Colonic mucosa (tissue), 4 donors: ENCODE data around the gene MDK. TPM values are rescaled to one million over a fixed set of nuclear protein-coding genes. Genes with fewer than 3 reads are reported as not detected.

Experiments used
- DNase-seq: peaks from one replicate; pipeline ENCODE4 v3.0.0-alpha.2; 2020
- H3K27ac ChIP-seq: fragments of 200-600 bp; one replicate; pipeline ENCODE4 v1.8.0; 2021
- H3K27me3 ChIP-seq: fragments of 200-600 bp; one replicate; pipeline ENCODE4 v1.8.0; 2021
- H3K36me3 ChIP-seq: fragments of 200-600 bp; one replicate; pipeline ENCODE4 v1.8.0; 2021
- H3K4me1 ChIP-seq: fragments of 200-600 bp; one replicate; pipeline ENCODE4 v1.8.0; 2021; ENCODE audit warnings: mild to moderate bottlenecking
- H3K4me3 ChIP-seq: fragments of 200-600 bp; one replicate; pipeline ENCODE4 v1.8.0; 2021
- H3K9ac ChIP-seq, 2 donors: one replicate each; pipeline ENCODE4 v1.7.0; 2013; ENCODE audit warnings: control low read depth in 2 of 2, low read depth in 2 of 2, low read length in 2 of 2
- H3K9me3 ChIP-seq: fragments of 200-600 bp; one replicate; pipeline ENCODE4 v1.8.0; 2021
- CTCF ChIP-seq: fragments of 200-600 bp; IDR thresholded peaks from one replicate; pipeline ENCODE4 v1.8.0; 2022; ENCODE audit warnings: antibody characterized with exemption, mild to moderate bottlenecking
- intact Hi-C: fragments of 100-400 bp; cut with DNase I; formaldehyde crosslinking; loops from one replicate; pipeline ENCODE4 v1.14.1; 2022
- total RNA-seq, 2 donors: library from RNA; stranded (reverse); fragmentation: NEBNext Ultra II Directional in 1 of 2; extraction: Animal tissue kit (Norgen Biotek cat#: 25700) in 1 of 2; gene quantifications; one replicate each; pipeline ENCODE4 v1.2.1, GENCODE V29; 2021
- donor health status: healthy.
- donor health status: DM: no; HTN: no; CAD: no.
- donor health status: DM: no; HTN: no; CAD: no.

Gene MDK
- total RNA-seq, 2 donors from 2014 or later, result 80.4 to 98.9 TPM

- H3K4me3 ChIP-seq, result no peak overlapping the region
- DNase-seq, result no peak
- TF ChIP-seq CTCF, result no peak
- H3K27ac ChIP-seq, result no peak overlapping the region
- no peaks in the 10 kb centered on the region for H3K36me3 ChIP-seq
- no peaks in the 10 kb centered on the region for H3K9me3 ChIP-seq
- no peak overlapping the region for H3K9ac ChIP-seq
- intact Hi-C loops, result loop anchor here (5.0 kb wide), 1 partner anchor 129 kb away; no protein-coding TSS in a partner anchor
- peaks cover 3% of the 10 kb centered on the region for H3K4me1 ChIP-seq
- no peaks in the 10 kb centered on the region for H3K27me3 ChIP-seq
Measured at GRCh38 chr11:46366260-46366659, 15.2 kb upstream of the MDK start.

GRCh38 chr11:46366661-46367161, 14.8 kb upstream of the MDK start:
- Histone ChIP-seq H3K4me3 (no peak overlapping the region), H3K27me3 (no peaks in the 10 kb centered on the region), H3K9me3 (no peaks in the 10 kb centered on the region), H3K27ac (no peak overlapping the region), H3K4me1 (peaks cover under 1% of the 10 kb centered on the region), H3K9ac (no peak overlapping the region), H3K36me3 (no peaks in the 10 kb centered on the region)
- no peak for DNase-seq
- intact Hi-C loops, result loop anchor here (5.0 kb wide), 1 partner anchor 129 kb away; no protein-coding TSS in a partner anchor
- no peak for TF ChIP-seq CTCF

- peak; percentile 77 for DNase-seq
- Histone ChIP-seq H3K27ac (no peak overlapping the region), H3K4me3 (no peak overlapping the region), H3K36me3 (no peaks in the 10 kb centered on the region), H3K4me1 (no peaks in the 10 kb centered on the region), H3K9me3 (no peaks in the 10 kb centered on the region), H3K9ac (peak overlapping the region in 1 of 2 donors; percentile 35), H3K27me3 (no peaks in the 10 kb centered on the region)
- intact Hi-C loops, result loop anchor here (5.0 kb wide), 1 partner anchor 130 kb away; no protein-coding TSS in a partner anchor
- TF ChIP-seq CTCF, result peak; percentile 81
Measured at GRCh38 chr11:46367244-46367915, 14.1 kb upstream of the MDK start.

DNA sequence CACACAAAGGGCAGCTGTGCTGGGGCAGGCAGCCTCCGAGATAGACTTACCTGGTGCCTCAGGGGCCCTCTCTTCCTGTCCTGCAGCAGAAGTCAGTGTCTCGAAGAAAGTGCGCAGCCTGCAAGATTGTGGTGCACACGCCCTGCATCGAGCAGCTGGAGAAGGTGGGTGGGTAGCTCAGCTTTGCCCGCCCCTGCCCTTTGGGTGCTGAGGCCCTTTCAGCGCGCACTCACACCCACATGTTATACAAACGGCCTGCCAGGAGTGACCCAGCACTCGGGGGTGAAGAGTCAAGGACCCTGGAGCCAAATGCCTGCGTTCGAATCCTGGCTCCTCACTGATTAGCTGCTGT, 13.6 kb upstream of the MDK start:
- H3K36me3 ChIP-seq, result no peaks in the 10 kb centered on the region

More for the DNA sequence above, 13.6 kb upstream of the MDK start:
- Histone ChIP-seq H3K4me3 (no peak overlapping the region), H3K27me3 (no peaks in the 10 kb centered on the region), H3K9ac (peak overlapping the region in 1 of 2 donors; percentile 35), H3K4me1 (no peaks in the 10 kb centered on the region), H3K9me3 (no peaks in the 10 kb centered on the region), H3K27ac (no peak overlapping the region)
- no peak for DNase-seq
- intact Hi-C loops, result loop anchor here (5.0 kb wide), 1 partner anchor 131 kb away; no protein-coding TSS in a partner anchor
- TF ChIP-seq CTCF, result no peak
